Middle frontal gyrus (tissue), 1 donor: ENCODE data around the gene CD48.

ENCODE experiments used
- DNase-seq: peaks from one replicate; pipeline ENCODE4 v3.0.0-alpha.2; 2015; ENCODE audit warnings: low spot score; ENCODE audit errors: extremely low spot score

The CD48 gene

GRCh38 chr1:160634543-160635491 is 76.8 kb downstream of the CD48 start:
- DNase-seq, result no peak

GRCh38 chr1:160633330-160633903 is 78.2 kb downstream of the CD48 start:
- no peak for DNase-seq

GRCh38 chr1:160631983-160632625 is 79.5 kb downstream of the CD48 start:
- DNase-seq, result no peak

- no peak for DNase-seq
Measured at GRCh38 chr1:160630523-160631451, 80.8 kb downstream of the CD48 start.

GRCh38 chr1:160629286-160630210 is 82.1 kb downstream of the CD48 start:
- no peak for DNase-seq

- DNase-seq, result no peak
Measured at GRCh38 chr1:160628799-160629263, 82.8 kb downstream of the CD48 start.
